ENCODE measurements around the gene NTRK3.

DNA sequence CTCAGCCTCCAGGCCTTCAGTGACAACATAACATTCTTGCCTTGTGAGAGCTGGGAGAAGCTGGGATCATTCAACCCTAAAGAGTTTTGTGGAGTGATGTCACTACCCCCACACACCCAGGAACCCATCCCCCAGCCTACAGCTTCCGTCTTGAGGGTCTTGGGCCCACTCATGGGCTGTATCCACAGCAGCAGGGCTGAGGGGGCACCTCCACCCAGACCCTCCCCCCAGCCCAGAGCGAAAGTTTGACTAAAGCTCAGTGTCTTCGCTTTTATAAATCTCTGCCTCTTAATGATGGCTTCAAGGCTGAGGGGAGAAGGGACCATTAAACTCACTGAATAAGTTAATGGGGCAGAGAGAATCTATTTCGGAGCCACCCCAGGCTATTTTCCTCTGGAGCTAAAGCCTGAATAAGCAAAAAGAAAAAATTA is 23.8 kb downstream of the NTRK3 start:
- TF ChIP-seq GATA2 (IDR thresholded peaks at IDR 0.05; ENCODE audit: low read depth, low read length): no peak
- TF ChIP-seq GATA3 (IDR thresholded peaks at IDR 0.05; ENCODE audit: low read depth, low read length): no peak

All from SH-SY5Y (cell line).